HG03442 (cell line): ENCODE data around the gene ADO.
"Not testable (repeated sequence)": the region's sequence is repeated elsewhere in the genome, so short reads cannot be mapped to it uniquely, and the experiment has no call there.

Source experiments
- ATAC-seq: cut with Tn5 transposase; IDR thresholded peaks from one replicate; pipeline ENCODE4 v1.9.1; 2021; ENCODE audit warnings: mild to moderate bottlenecking, moderate library complexity; ENCODE audit not compliant: unreplicated experiment

Gene ADO

GRCh38 chr10:62804356-62805230, at the start of gene ADO:
TSS of gene ADO (plus strand) at chr10:62804720. CDS start at chr10:62805060, 340 bp downstream.
- ATAC-seq, result peak; percentile 85

- no peak for ATAC-seq
Observed at GRCh38 chr10:62754963-62755362, 49.6 kb upstream of the ADO start.

GRCh38 chr10:62755662-62756653, 48.6 kb upstream of the ADO start:
- no peak for ATAC-seq

- no peak for ATAC-seq
Observed at GRCh38 chr10:62759599-62760175, 44.8 kb upstream of the ADO start.

DNA sequence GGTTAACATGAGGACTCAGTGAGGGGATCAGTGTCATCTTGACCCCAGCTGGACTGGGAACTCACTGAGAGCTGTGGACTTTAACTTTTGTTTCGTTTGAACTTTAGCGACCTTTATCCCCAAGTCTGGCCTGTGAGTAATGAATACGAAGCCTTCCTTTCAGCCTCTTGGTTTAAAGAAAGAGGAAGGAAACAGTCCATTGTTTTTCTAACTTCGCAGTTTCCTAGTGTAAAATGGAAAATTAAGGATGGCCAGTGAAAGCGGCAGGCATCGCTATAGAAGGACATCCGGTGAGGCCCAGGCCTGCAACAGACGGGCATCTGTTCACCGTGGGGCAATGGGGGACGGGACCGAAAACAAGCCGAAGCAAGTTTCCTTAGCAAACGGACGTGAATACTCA, 44.1 kb upstream of the ADO start:
- no peak for ATAC-seq

- ATAC-seq, result no peak
Observed at GRCh38 chr10:62761115-62761514, 43.4 kb upstream of the ADO start.

- no peak for ATAC-seq
Observed at GRCh38 chr10:62763155-62763554, 41.4 kb upstream of the ADO start.

GRCh38 chr10:62764011-62764410, 40.5 kb upstream of the ADO start:
- no peak for ATAC-seq

DNA sequence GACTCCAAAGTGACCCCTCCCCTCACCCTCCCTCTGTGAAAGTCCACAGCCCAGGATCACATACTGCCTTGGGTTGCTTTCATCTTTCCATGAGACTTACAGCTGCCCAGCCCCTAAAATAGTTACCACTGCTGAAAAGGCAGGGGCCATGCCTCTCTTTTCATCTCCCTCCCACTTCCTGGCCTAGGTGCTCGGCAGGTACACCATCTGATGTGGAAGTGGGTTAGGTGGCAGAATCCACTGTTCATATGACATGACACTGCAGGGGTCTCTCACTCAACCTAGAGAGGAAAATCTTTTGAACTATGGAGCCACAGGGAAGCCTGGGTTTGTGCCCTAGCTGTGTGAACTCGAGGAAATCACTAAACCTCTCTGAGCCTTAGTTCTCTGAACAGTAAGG, 38.8 kb upstream of the ADO start:
- no peak for ATAC-seq

GRCh38 chr10:62766386-62766785, 38.1 kb upstream of the ADO start:
- ATAC-seq, result no peak

DNA sequence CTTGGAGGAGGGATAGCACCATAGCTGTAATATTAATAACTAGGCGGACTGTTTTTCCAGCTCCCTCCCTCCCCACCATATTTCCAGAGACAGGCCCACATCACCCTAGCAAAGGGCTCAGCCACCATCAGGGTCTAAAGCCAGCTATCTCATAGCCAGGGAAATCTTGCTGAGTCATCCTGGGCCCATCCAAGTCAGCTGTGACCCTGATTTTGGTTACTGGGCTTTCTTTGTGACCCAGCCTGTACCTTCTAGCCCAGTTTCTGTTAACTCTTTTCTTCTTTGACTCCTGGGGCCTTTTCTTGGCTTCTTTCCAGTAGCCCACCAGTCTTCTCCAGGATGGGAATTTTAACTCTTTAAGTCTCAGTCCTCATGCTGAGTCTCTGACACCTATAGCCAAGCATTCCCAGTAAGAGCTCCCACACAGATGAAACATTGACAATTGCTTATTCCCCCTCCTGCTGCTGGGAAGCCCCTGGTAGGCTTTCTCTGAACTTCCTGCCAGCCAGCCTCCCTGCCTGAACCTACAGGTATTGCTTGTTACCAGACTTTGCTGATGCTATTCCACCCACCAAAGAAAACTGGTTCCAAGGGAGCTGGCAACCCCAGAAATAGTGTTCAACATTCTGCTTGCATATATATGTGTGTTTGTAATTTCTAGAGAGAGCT, 34.8 kb upstream of the ADO start:
- ATAC-seq, result peak; percentile 71

GRCh38 chr10:62772186-62772974, 32.1 kb upstream of the ADO start:
- no peak for ATAC-seq

DNA sequence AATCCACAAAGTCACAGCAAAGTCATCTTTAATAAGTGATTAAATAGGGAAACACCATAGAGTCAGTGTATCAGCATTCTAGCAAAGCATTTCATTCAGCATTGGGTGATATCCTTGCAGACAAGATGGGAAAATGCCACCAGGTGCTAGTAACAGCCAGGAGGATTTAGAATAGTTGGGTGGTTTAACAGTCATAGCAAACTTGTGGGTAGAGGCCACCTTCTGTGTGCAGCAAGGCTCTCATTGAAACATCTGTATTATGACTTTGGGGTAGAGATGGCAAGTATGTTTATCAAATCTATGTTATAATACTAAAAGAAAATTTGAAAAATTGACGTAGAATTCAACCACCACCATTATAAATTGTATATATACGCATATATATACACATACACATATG, 26.4 kb upstream of the ADO start:
- ATAC-seq, result peak; percentile 45

- ATAC-seq, result peak; percentile 94
Observed at GRCh38 chr10:62779487-62780248, 24.9 kb upstream of the ADO start.

DNA sequence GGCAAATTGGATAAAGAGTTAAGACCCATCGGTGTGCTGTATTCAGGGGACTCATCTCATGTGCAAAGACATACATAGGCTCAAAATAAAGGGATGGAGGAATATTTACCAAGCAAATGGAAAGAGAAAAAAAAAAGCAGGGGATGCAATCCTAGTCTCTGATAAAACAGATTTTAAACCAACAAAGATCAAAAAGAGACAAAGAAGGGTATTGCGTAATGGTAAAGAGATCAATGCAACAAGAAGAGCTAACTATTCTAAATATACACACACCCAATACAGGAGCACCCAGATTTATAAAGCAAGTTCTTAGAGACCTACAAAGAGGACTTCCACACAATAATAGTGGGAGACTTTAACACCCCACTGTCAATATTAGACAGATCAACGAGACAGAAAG, 20.0 kb upstream of the ADO start:
- not testable (repeated sequence) for ATAC-seq

DNA sequence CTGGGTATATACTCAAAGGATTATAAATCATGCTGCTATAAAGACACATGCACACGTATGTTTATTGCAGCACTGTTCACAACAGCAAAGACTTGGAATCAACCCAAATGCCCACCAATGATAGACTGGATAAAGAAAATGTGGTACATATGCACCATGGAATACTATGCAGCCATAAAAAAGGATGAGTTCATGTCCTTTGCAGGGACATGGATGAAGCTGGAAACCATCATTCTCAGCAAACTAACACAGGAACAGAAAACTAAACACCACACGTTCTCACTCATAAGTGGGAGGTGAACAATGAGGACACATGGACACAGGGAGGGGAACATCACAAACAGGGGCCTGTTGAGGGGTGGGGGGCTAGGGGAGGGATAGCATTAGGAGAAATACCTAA, 16.2 kb upstream of the ADO start:
- not testable (repeated sequence) for ATAC-seq

DNA sequence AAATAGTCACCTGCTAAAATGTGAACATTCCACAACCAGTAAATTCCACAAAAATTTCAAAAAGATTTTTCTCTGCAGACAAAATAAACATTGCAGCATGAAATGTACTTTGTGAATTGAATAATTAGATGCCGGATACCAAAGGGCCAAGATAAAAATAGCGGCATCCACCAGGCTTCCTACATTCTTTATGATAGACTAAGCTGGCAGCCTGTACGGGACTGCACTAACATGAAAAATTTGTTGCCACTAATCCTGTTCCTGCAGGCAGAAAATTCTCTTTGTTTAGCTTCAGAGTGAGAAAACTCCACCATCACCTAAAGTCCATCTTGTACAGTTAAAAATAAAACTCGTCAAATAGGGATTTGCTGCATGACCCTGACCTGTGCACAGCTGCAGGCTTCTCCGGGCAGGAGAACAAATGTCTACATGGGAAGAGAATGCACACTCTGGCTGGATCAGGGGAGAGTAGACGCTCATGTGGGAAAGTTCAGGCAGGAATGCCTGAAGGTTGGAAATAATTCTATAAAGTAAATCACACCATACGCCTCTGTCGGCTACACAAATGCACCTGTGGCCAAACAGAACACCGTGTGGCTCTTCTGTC, 15.6 kb upstream of the ADO start:
- ATAC-seq, result no peak

GRCh38 chr10:62790019-62790555, 14.4 kb upstream of the ADO start:
- no peak for ATAC-seq
